GM19351 (cell line): ENCODE results near the gene CBX3.
"Not testable (repeated sequence)": the region's sequence is repeated elsewhere in the genome, so short reads cannot be mapped to it uniquely, and the experiment has no call there.

Experiments
- ATAC-seq: cut with Tn5 transposase; IDR thresholded peaks from one replicate; pipeline ENCODE4 v1.9.1; 2021; ENCODE audit warnings: mild to moderate bottlenecking, moderate library complexity; ENCODE audit not compliant: unreplicated experiment

CBX3 gene

DNA sequence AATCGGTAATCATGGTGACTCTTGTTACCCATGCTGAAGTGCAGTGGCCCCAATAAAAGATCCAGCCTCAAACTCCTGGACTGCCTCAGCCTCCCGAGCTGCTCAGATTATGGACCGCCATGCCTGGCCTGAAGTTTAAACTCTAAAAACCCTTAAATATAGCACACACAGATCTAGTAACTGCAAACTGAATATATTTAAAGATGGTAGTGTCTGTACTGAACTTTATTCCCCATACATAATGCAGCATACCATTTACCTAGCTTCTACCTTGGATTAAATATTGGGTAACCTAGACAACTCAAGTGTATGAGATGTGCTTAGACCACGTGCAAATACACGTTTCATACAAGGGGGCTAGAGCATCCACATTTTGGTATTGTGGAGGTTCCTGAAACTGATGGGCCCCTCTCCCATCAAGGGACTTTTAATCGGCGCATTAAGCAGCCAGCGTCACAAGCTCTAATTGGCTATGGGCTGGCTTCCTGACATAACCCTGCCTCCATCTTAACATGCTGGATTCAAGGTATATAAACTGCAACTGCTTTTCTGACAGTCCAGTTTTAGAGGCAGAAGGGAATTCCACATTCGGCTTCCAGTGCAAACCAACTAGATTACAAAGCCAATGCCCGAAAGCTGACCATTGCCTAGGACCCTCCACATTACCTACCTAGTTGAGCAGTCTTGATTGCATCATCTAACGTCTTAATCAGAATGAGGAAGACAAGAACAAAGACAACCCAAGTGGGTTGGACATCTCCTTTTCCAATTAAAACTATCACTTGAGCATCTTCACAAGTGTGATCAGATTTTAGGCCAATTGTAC is 14.0 kb upstream of the CBX3 start:
- ATAC-seq = no peak

DNA sequence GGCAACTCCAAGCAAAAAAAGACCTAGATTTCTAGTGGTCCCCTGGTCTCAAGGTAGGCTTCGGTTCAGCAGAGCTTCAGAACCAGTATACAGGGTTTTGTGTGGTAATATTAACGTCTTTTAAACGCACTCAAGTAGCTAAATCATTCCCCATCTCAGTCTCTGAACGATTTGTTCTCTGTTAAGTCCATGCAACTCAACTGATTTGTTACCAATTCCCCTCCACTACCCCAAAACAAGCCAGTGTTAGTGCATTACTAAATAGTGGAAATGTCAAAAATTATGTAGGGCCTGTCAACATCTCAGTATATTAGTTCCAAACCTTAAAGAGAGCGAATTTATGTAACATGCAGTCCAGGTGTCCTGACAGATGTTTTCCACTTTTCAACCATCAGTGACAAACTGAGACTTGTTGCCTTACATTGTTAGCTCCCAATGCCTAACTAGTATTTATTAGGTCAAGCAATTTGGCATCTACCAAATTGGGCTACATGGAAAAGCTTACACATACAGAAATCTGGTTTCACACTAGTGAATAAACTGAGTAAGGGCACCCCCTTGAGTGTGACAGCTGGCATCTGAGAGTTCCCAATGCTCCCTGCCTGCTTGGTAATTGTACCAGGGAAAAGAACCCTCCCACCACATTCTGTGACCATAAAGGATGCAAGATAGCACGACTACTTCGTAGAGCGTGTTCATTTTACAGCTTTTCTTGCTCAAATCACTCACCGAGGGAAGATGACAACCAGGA is 13.2 kb upstream of the CBX3 start:
- no peak for ATAC-seq

DNA sequence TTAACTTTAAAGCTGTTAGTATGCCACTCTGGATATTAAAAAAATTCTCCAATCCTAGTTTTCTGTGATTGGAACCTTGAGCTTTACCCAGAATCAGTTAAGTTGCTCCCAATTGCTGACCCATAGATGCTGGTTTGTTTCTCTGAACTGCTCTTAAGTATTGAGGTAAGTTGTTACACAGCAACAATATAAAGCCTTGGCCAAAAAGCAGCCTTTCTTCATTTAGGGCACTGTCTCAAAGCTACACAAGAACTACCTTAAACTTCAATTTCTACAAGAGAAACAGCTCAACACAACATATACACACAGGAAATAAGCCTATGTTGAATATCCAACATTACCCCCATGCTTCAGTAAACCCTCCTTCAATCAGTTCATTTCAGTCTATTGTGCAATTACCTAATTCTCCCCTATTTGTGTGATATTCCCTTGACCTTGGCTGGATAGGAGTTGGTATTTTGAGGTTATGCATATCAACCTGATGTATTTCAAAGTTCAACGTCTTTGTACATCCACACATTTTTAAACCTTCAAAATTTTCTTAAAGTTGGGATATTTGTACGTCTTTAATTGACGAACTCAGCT is 12.5 kb upstream of the CBX3 start:
- ATAC-seq = no peak

DNA sequence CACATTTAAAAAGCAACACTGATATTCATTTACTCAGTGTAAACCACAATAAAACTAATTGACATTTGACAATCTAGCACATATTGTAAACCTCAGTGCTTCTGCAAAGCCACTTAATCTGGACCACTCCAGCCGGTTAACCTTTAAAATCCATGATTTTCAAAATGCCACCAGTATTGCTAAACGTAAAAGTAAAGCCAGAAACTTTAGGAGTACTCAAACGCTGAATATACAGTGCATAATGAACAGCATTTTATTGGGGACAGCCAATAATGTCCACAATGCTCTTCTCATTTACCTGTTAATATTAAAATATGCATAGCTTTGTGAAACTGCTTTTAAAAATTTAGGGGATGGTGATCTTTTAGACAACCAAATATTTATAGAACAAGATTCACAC is 11.8 kb upstream of the CBX3 start:
- ATAC-seq = no peak

DNA sequence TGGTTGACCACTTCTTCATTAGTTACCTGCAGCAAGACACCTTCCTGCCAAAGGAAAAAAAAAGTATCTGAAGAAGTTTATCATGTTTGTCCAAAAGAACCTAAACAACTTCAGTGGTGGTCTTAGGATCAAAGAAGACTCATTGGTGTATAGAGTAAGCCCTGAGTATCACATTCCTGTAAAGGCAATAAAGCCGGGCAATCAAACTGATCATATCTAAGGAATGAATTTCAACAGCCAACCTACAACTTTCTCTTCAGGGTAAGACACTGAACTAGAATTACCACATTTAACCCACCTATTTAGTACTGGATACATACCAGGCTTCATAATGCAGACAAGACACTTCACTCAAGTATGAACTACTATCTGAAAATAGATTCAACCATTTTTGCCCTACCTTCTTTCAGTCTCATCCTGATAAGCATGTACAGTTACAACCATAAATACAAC is 11.1 kb upstream of the CBX3 start:
- ATAC-seq = no peak

DNA sequence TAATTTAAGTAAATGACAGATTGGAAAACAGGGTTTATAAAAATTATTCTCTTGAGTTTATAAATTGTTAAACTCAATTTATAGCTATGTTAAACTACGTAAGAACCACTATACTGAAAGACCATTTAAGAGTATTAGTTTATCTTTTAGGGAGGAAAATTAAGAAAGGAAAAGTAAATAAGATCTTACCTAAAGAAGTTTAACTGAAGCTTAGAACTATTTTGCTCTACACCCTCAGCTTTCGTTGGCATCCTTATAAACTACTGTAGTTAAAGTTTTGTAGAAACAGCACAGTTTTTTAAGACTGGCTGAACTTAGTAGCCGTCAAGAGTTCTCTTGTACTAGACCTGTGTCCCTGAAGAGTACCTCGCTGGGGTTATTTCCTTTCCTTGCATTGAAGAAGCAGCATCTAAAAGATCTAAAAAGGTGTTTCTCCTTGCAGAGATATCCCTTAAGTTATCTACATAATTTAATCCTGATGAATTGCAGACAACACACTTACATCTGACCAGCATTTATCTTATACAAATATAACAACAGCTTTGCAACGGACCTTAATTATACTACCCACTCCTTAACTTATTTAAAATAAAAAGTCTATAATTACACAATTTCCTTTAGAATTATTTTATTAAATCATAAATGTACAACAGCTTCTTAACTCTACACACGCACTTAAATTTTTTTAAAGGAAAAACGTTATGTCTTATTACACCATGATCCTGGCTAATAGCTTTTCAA is 10.1 kb upstream of the CBX3 start:
- ATAC-seq = no peak

DNA sequence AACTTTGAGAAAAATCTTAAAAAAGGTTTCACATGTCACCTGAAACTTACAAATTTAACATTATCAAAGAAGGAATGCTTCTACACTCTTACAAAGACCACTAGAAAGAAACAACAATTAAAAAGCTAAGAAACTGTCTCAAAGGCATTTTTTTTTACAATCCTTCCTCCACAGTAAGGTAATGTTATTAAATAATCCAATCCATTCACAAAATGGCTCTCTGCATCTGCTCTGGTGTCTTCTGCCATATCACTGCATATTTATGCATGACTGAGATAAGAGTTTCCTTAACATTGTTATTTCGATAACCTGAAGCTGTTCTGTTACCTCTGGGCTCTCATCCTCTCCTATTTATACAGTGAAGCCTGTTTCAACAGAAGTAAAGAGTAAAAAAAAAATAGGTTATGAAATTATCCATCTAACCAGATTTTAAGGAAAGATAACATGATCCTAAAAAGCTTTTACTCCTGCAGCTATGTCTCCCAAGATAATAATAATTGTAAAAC is 9.5 kb upstream of the CBX3 start:
- ATAC-seq = no peak

DNA sequence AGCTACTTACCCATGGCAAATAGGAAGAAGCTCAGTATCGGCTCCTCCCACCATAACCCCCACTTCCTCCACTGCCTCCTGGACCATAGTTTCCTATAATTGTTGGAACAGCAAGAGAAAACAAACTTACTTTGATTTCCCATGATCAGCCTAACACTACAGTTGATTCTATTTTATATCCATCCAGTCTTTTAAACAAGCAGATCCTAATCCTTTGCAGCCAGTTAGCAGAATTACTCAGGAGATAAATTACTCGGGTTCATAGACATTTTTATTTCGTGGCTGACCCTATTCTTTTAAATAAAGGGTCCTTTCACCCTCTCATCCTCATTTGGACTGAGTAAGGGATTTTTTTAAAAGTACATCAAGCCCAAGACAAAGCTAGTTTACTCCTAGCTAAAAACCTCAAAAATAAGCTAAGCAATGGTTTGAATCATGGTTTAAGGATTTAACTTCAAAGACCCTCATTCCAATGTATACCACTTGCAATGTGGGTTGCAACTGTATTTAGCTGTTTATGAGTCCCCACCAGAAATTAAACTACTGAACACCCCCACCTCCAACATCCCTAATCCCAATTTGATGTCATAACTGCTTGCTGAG is 9.0 kb upstream of the CBX3 start:
- ATAC-seq = no peak

DNA sequence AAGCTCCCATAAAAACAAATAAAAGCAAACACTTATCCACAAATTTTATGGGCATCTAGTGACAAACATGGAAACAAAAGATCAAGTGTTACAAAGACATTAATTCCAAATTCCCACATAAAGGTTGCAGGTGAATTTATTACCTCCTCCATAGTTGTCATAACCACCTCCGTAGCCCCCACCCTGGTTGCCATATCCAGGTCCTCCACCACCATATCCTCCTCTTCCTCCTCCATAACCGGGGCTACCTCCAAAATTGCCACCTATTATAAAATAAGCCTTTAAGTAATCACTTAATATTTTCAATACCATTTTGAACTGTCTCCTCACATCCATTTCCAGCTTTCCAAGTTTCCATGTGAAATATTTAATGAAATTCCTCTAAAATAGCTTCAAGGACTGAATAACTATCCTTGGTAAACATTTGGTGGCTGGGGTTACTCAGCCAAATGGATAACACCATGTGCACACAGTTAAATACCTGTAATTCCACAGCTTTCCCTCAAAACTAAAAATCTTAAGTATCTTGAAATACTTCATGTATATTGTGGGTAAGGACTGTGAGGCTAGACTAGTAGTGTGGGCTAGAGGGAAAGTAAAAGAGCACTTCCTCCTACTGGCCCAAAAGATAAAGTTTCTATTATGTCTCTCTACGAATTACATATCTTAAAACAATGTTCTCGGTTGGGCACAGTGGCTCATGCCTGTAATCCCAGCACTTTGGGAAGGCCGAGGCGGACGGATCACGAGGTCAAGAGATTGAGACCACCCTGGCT is 7.9 kb upstream of the CBX3 start:
- no peak for ATAC-seq

DNA sequence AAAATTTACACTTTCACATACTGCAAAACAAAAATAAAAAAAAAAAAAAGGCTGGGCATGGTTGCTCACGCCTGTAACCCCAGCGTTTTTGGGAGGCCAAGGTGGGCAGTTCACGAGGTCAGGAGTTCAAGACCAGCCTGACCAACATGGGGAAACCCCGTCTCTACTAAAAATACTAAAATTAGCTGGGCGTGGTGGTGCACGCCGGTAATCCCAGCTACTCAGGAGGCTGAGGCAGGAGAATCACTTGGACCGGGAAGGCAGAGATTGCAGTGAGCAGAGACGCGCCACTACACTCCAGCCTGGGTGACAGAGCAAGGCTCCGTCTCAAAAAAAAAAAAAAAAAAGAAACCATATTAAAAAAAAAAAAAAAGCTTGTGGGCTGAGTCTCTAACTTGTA is 6.8 kb upstream of the CBX3 start:
- not testable (repeated sequence) for ATAC-seq

DNA sequence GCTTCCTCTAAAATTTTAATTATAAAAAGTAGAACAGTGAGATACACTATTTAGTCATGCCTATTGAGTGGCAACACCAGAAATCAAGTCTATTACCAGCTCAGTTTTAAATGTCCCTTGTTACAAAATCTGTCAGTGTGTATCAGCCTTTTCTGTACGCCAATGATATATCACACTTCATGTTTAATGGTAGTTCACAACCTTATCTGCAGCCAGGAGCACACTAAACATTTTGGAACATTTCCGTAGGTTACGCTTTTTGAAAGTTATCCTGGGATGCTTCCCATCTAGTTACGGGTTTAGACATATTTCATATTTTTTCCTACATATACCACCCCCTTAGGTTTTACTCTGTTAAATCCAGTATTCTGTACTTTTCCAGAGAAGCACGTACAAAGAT is 6.4 kb upstream of the CBX3 start:
- no peak for ATAC-seq

DNA sequence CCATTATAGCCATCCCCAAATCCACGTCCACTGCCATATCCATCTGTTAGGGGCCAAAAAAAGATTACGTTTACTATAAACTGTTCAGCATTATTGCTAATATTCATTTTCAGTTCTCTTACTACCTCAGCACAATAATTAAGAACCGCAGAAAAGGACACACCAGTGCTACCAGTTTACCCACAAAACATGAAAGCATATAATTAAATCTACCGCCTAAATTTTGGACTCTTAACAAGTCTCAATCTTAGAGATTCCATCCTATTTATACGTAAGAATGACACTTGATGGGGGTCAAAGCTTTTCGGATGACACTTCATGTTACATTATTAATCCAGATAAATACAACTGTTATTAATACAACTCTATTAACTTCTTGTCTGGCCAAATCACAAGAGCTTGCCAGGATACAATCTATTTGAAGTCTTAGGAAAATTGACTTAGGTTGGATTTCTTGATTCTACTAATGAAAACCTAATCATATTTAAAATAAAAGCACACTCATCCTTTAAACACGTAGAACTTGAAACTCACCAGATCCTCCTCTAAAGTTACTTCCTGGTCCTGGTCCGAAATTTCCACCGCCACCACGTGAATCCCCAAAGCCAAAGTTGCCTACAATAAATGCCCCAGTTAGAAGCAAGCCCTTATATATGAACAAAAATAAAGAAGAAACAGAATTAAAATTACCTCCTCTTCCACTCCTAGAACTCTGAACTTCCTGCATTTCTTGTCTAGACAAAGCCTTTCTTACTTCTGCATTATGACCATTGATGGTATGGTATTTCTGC is 5.5 kb upstream of the CBX3 start:
- ATAC-seq = no peak

DNA sequence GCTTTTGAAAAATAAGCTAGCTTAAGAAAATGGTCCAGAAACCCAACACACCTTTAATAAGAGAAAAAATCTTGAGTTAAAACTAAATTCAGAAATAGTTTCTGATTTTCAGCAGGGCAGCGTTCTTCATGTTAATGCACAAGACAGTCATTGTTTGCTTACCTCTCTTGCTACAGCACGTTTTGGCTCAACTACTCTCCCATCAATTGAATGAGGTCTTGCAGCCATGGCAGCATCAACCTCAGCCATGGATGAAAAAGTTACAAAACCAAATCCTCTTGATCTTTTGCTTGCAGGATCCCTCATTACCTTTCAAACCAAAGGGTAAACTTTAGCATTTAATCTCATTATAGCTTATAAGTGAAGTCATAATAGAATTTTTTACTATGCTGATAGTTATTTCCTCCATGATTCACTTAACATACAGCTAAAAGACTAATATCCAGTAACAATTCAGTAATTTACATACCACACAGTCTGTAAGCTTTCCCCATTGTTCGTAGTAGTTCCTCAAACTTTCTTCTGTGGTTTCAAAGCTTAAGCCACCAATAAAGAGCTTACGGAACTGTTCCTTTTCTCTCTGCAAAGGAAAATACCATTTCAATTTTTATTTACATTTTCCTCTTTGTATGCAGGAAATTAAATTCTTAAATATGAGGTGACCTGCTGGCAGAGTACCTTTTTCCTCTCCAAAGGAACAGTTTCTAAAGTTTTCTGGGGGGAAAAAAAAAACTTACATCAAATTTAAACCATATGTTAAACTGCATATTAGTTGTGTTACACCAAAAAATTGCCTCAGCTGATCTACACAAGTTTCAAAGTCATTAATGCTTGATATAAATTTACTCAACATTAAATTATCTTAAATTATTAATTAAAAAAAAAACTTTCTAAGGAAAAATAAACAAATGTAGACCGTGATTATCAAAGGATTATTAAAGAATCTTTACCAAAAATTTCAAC is 4.1 kb upstream of the CBX3 start:
- ATAC-seq = no peak

DNA sequence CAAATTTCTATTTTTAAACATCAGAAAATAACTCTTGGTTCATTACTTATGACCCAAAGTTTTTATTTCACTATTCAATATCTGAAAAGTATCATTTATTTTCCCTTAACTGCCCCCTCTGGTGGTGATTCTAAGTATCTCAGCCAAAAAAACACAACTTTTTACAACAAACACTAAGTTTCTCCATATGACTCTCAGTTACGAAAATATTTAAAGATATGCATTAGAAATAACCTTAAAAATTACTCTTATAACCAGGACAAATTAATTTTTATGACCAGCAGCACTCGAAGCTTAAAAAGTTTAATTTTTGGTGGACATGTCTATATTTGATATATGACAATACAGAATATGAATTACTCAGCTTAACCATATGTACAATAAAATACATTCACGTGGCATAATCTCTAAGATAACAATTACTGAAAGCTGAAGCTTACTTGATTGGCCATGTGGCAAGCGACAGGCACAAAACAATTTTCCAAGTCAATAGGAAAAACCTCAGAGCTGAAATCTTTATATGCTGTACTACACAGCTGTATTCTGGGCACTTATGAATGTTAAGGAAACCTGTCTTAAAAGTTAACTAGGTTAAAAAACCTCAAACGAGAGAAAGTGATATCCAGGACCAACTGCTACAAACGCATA is 3.3 kb upstream of the CBX3 start:
- ATAC-seq = no peak

DNA sequence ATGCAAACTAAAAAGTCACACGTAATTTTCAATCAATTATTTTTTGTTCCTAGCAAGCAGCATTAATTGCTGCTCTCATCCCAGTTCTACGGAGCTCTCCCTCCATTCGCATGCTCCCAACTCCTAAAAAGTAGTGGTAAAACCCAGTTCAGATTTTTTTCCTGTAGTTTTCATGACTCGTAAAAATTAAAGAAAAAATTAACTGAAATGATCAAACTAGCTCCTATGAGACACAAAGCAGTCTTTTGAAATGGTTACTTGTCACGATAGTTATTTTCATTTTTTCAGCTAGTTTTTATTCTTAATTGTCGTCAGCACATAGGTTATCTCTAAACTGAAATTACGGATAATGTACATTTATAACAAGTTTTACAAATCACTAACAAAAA is 2.8 kb upstream of the CBX3 start:
- no peak for ATAC-seq

DNA sequence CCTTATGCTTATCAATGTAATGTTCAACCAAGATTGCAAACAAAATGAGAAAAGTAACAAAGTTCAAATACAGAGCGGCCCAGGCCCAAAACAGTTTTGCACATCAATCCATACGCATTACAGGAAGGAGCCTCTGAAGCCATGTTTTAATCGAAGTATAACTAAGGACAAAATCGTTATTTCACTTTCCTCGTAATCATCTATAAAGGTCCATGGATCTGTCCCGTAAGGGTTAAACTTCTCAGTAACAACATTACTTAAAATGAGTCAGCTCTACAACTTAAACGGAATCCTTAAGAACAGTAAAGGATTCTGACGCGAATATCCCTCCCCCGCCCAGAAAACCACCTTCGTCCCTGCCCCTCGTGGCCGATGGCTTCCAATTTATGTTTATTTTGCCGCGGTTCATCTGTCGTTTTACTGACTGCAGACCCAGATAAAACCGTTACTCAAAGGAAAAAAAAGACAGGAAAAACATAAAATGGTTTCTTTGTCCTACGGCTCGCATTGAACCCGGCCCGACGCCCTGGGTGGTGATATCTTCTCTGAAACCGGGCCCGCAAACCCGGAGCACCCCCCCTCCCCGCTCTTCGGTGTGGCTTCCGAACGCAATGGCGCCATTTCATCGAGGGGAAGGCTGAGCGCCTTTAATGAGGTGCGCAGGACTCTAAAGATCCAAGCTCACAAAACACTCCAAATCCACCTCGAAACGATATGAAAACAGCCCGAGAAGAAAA is 2.1 kb upstream of the CBX3 start:
- ATAC-seq = no peak

DNA sequence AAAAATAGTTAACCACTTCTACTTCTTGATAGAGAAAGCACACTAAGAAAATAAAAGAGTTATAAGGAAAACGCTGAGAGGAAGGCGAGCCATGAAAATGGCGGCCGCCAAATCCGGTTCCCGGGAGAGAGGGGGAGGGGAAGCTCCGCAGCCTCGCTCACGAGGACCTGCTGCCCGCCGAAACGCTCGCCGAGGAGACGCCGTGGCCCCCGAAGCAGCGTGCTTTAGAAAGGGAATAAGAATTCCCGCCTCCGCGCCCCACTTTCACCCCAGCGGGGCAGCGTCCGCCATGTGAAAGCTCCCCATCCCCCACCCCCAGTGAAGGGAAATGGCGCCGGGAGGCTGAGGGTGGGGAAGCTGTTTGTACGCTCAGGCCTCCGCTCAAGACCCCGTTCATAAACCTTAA is 1.5 kb upstream of the CBX3 start:
- ATAC-seq = no peak
